ENCODE measurements around the gene BAHD1.
A peak's percentile ranks its signal among the peaks of the same experiment; 100 is the strongest.

BAHD1 gene

GRCh38 chr15:40498891-40499290 lies 58.1 kb downstream of the BAHD1 start:
- DNase-seq (ENCODE audit: low read depth in 2 of 2): no peak

- DNase-seq (ENCODE audit: low read depth in 2 of 2): no peak
Observed at GRCh38 chr15:40499931-40500330, 59.2 kb downstream of the BAHD1 start.

- DNase-seq (ENCODE audit: low read depth in 2 of 2): no peak
Observed at GRCh38 chr15:40500568-40501330, 60.0 kb downstream of the BAHD1 start.

GRCh38 chr15:40501487-40501886 lies 60.7 kb downstream of the BAHD1 start:
- no peak for DNase-seq (ENCODE audit: low read depth in 2 of 2)

GRCh38 chr15:40506964-40507571 lies 66.3 kb downstream of the BAHD1 start:
- DNase-seq (ENCODE audit: low read depth in 2 of 2): peak; percentile 21 to 36

GRCh38 chr15:40508216-40508615 lies 67.5 kb downstream of the BAHD1 start:
- DNase-seq (ENCODE audit: low read depth in 2 of 2): no peak

- no peak for DNase-seq (ENCODE audit: low read depth in 2 of 2)
Observed at GRCh38 chr15:40510201-40510600, 69.4 kb downstream of the BAHD1 start.

GRCh38 chr15:40511093-40511471 lies 70.3 kb downstream of the BAHD1 start:
- no peak for DNase-seq (ENCODE audit: low read depth in 2 of 2)

- no peak for DNase-seq (ENCODE audit: low read depth in 2 of 2)
Observed at GRCh38 chr15:40511472-40512133, 70.8 kb downstream of the BAHD1 start.

GRCh38 chr15:40512440-40512839 lies 71.7 kb downstream of the BAHD1 start:
- no peak for DNase-seq (ENCODE audit: low read depth in 2 of 2)

GRCh38 chr15:40513609-40514008 lies 72.9 kb downstream of the BAHD1 start:
- no peak for DNase-seq (ENCODE audit: low read depth in 2 of 2)

- no peak for DNase-seq (ENCODE audit: low read depth in 2 of 2)
Observed at GRCh38 chr15:40516322-40516721, 75.6 kb downstream of the BAHD1 start.
